GM12801 (cell line): ENCODE measurements around the gene CLRN3.

Source experiments
- TF ChIP-seq, protein P1 (sequence below): IDR thresholded peaks from one replicate; pipeline ENCODE4 v1.5.1; 2011; ENCODE audit warnings: control low read depth; ENCODE audit not compliant: insufficient read length; ENCODE audit errors: extremely low read depth

CLRN3 gene, protein sequence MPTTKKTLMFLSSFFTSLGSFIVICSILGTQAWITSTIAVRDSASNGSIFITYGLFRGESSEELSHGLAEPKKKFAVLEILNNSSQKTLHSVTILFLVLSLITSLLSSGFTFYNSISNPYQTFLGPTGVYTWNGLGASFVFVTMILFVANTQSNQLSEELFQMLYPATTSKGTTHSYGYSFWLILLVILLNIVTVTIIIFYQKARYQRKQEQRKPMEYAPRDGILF

DNA sequence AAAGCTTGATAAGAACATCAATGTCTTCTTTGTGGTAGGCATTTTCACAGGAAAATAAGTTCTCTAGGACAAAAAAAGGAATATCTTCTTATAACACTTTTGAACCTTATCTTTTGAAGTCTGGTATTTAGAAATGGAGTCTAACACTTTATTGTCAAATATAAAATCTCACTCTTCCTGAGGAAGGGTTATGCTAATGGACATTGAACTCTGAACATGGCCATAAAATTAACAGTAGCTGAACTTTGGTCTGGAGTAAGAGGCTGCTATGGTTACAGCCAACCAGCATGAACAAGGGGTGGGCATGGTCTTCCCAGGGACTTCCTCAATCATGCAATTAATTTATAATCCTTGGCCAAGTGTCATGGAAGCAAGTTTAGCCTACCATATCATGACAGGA lies at the start of gene CLRN3:
TSS of gene CLRN3 (minus strand) at position 199 of the 400 bp plus-strand sequence. CDS start at position 42, 157 bp downstream.
- TF ChIP-seq, protein P1, sequence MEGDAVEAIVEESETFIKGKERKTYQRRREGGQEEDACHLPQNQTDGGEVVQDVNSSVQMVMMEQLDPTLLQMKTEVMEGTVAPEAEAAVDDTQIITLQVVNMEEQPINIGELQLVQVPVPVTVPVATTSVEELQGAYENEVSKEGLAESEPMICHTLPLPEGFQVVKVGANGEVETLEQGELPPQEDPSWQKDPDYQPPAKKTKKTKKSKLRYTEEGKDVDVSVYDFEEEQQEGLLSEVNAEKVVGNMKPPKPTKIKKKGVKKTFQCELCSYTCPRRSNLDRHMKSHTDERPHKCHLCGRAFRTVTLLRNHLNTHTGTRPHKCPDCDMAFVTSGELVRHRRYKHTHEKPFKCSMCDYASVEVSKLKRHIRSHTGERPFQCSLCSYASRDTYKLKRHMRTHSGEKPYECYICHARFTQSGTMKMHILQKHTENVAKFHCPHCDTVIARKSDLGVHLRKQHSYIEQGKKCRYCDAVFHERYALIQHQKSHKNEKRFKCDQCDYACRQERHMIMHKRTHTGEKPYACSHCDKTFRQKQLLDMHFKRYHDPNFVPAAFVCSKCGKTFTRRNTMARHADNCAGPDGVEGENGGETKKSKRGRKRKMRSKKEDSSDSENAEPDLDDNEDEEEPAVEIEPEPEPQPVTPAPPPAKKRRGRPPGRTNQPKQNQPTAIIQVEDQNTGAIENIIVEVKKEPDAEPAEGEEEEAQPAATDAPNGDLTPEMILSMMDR, result no peak

DNA sequence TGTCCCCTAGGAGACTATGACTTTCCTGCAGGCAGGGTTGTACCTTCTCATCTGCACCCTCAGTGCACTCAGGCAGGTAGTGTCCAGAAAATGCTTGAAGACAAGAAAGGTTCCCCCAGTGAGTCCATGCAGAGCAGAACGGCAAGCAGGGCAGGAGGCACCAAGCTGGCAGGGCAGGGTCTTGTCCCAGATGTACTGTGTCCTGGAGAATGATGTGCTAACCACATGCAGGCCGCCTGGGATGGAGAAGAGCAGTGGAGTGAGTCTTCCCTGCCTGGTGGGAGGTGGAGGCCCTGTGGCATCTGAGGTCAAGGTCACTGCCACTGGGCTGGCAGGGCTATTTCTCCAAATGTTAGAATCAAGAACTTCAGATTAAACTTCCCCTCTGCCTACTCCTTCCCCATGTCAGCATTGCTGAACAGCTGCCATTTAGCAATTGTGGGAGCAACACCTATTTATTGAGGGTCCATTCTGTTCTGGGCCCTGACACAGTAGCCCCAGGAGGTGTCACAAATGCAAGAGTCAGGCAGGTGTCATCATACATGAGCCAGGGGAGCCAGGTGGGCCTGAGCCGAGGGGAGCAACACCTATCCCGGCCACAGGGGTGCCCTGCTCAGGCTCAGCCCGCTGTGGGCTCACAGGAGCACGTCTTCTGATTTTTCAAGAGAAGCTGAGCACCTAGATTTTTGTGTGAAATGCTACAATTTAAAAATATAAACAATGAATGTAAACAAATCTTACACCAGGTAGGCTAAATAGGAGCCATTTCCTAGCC lies 48.3 kb upstream of the CLRN3 start:
- TF ChIP-seq, protein P1, result no peak

DNA sequence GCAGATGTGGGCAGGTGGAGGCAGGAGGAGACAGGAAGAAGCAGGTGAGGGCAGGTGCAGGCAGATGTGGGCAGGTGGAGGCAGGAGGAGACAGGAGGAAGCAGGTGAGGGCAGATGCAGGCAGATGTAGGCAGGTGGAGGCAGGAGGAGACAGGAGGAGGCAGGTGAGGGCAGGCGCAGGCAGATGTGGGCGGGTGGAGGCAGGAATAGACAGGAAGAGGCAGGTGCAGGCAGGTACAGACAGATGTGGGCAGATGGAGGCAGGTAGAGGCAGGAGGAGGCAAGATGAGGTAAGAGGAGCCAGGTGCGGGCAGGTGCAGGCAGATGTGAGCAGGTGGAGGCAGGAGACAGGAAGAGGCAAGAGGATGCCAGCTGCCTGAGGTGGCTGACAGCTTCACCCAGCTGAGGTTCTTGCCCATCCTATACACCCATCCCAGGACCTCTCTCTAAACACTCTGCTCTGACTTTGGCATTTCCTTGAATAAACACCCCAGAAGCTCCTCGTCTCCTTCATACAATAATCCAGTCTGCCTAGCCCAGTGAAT lies 47.1 kb upstream of the CLRN3 start:
- TF ChIP-seq, protein P1, result no peak

DNA sequence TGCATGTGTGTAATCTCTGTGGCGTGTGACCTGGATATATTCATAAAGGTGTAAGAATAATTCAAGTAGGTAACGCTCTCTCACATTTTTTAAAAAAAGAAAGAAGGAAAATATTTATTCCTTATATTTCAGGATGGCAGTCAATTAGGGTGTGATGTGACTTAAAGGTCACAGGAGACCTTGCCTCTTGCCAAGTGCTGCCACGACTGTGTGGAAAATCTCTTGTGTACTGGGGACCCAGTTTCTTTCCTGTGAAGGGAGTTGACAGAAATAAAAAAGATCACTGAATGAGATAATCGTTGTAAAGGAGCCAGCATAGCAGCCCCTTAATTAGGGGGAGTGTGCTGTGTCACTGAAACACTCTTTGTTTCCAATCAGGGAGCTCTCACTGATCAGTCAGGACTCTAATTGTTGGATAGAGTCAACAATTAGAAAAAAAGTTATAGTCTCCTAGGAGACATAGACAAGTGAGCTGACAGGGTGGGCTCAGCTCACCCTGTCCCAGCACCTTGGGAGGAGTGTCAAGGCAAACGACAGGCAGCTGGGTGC lies 45.2 kb upstream of the CLRN3 start:
- TF ChIP-seq, protein P1, result no peak

DNA sequence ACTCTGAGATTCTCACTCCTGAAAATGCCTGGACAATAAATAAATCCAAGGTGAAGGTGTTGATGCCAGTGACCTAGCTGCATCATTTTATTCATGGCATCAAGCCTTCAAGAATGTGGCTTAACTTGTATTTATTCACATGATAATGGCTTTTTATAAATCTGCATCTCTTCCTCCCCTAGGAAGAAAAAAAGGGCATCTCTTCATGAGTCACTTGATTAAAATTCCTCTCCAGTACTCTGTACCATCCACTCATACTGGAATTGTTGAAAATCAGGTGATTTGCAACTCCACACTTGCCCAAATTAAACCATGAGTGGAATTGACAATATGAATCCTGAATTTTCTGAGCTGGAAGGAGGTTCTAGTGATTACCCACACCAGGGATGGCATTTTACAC lies 44.3 kb upstream of the CLRN3 start:
- TF ChIP-seq, protein P1, result no peak

DNA sequence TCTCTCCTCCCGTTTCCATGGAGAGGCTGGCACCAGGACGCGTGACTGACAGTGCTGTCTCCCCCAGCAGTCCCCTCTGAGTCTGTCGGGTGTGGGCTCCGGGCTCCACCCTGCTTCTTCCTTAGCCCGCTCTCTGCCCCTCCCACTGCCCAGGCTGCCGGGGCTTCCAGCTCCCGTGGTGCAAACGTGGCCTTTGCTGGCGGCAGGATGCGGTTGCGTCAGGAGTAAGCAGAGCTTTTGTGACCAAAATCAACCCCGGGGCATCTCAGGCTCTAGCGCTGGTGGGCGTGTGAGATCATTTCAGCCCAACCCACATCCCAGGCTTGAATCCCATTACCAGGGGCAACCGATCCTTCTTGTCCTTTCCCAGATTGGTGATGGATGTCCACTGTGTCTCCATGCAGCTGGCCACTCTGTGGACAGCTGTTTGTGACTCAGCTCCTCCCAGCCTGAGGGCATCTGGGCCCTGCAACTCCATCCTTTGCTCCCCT lies 42.4 kb upstream of the CLRN3 start:
- TF ChIP-seq, protein P1, result no peak

DNA sequence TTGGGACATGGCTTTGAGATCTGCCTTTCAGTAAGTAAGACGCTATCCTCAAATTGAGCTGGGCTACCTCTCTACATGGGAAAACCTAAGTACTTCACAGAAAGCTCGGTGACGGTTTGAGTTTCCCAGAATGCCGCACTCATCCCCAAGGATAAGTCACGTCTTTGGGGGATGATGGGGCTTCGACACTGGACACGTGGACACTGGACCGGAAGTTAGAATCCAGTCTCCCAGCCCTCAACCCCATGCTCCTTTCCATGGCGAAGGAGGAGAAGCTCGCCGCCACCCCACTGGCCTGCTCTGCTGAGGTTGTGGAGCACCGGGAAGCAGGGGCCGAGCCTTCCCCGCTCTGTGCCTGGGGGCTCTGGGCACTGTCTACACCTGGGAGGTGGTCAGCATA lies 41.6 kb upstream of the CLRN3 start:
- TF ChIP-seq, protein P1, result no peak
